ENCODE measurements around the gene CBX3. TPM values are rescaled to one million over a fixed set of nuclear protein-coding genes. Genes with fewer than 3 reads are reported as not detected.
"Not testable (repeated sequence)": the region's sequence is repeated elsewhere in the genome, so short reads cannot be mapped to it uniquely, and the experiment has no call there.

CBX3 gene
- polyA plus RNA-seq, 3 donors from 2014 or later: 86.1 to 121 (median 103) TPM

- DNase-seq: no peak
- peaks cover 0 to 10% (median 3%) of the 10 kb centered on the region in 3 donors for H3K27me3 Mint-ChIP-seq (ENCODE audit: low read depth in 3 of 3)
- peaks cover 17 to 27% of the 10 kb centered on the region in 2 donors for H3K4me1 Mint-ChIP-seq
- H3K36me3 Mint-ChIP-seq: peaks cover 0 to 4% (median 0%) of the 10 kb centered on the region in 3 donors
- no peak overlapping the region for H3K27ac Mint-ChIP-seq
- no peak overlapping the region for H3K4me3 Mint-ChIP-seq
- H3K9me3 Mint-ChIP-seq: peaks cover 0 to 4% (median 0%) of the 10 kb centered on the region in 6 donors
Observed at GRCh38 chr7:26162431-26162830, 39.1 kb upstream of the CBX3 start.

DNA sequence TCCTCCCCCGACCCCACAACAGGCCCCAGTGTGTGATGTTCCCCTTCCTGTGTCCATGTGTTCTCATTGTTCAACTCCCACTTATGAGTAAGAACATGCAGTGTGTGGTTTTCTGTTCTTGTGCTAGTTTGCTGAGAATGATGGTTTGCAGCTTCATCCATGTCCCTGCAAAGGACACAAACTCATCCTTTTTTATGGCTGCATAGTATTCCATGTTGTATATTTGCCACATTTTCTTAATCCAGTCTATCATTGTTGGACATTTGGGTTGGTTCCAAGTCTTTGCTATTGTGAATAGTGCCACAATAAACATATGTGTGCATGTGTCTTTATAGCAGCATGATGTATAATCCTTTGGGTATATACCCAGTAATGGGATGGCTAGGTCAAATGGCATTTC lies 37.7 kb upstream of the CBX3 start:
- H3K27me3 Mint-ChIP-seq (ENCODE audit: low read depth in 3 of 3); H3K9me3 Mint-ChIP-seq; H3K4me3 Mint-ChIP-seq; H3K36me3 Mint-ChIP-seq; DNase-seq: not testable (repeated sequence)
- Mint-ChIP-seq H3K27ac (peak overlapping the region in 1 of 6 donors; percentile 39), H3K4me1 (peaks cover 22 to 26% of the 10 kb centered on the region in 2 donors)

GRCh38 chr7:26165950-26166683 lies 35.4 kb upstream of the CBX3 start:
- peaks cover 0 to 4% (median 0%) of the 10 kb centered on the region in 6 donors for H3K9me3 Mint-ChIP-seq
- peaks cover 17 to 18% of the 10 kb centered on the region in 2 donors for H3K4me1 Mint-ChIP-seq
- peaks cover 0 to 14% (median 7%) of the 10 kb centered on the region in 3 donors for H3K36me3 Mint-ChIP-seq
- H3K4me3 Mint-ChIP-seq: no peak overlapping the region
- peak overlapping the region in 3 of 6 donors; percentile 76 to 90 (median 89) for H3K27ac Mint-ChIP-seq
- peaks cover 0 to 8% (median 3%) of the 10 kb centered on the region in 3 donors for H3K27me3 Mint-ChIP-seq (ENCODE audit: low read depth in 3 of 3)
- DNase-seq: no peak

- H3K9me3 Mint-ChIP-seq: peaks cover 0 to 4% (median 0%) of the 10 kb centered on the region in 6 donors
- H3K36me3 Mint-ChIP-seq: peaks cover 3 to 18% (median 10%) of the 10 kb centered on the region in 3 donors
- H3K27ac Mint-ChIP-seq: peak overlapping the region; percentile 46 to 90 (median 76)
- peak overlapping the region in 2 of 5 donors; percentile 24 to 46 for H3K4me3 Mint-ChIP-seq
- H3K4me1 Mint-ChIP-seq: peaks cover 17 to 18% of the 10 kb centered on the region in 2 donors
- peaks cover 0 to 8% (median 3%) of the 10 kb centered on the region in 3 donors for H3K27me3 Mint-ChIP-seq (ENCODE audit: low read depth in 3 of 3)
- no peak for DNase-seq
Observed at GRCh38 chr7:26166684-26167266, 34.8 kb upstream of the CBX3 start.

DNA sequence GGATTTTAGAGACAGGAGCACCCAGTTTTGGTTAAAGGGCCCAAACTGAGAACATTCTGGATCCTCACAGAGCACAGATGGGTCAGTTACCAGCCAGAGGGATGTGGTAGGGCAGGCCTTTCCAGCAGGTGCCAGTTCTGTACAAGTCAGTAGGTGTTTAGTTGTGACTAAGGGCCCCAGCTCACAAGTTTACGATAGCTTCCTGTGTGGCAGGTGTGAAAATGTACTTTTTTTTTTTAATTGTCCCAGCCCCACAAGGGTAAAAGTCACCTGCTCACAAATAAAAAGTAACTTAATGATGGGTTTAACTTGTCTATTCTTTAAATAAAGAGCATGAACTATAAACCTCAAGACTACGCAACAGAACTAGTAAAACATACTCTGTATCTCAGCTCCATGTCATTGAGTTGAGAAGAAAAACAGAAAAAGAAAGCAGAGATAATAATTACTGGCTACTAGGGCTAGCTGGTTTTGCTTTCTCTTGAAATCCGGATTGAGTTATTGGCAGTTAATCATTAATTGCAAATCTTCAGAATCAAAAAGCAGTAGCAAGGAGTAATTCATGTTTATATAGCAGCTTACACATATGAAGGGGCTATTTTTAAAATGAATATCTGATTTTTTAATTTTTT lies 34.1 kb upstream of the CBX3 start:
- Mint-ChIP-seq H3K4me3 (peak overlapping the region in 4 of 5 donors; percentile 14 to 46 (median 34)), H3K36me3 (peaks cover 6 to 22% (median 11%) of the 10 kb centered on the region in 3 donors), H3K27ac (peak overlapping the region; percentile 46 to 90 (median 76)), H3K9me3 (peaks cover 0 to 4% (median 0%) of the 10 kb centered on the region in 6 donors), H3K4me1 (peaks cover 17 to 18% of the 10 kb centered on the region in 2 donors), H3K27me3 (ENCODE audit: low read depth in 3 of 3) (peaks cover 0 to 8% (median 1%) of the 10 kb centered on the region in 3 donors)
- peak; percentile 57 to 61 (median 59) for DNase-seq

GRCh38 chr7:26168458-26169023 lies 33.0 kb upstream of the CBX3 start:
- H3K4me1 Mint-ChIP-seq: peaks cover 17 to 18% of the 10 kb centered on the region in 2 donors
- H3K36me3 Mint-ChIP-seq: peaks cover 6 to 21% (median 16%) of the 10 kb centered on the region in 3 donors
- peaks cover 0 to 4% (median 0%) of the 10 kb centered on the region in 6 donors for H3K9me3 Mint-ChIP-seq
- H3K4me3 Mint-ChIP-seq: no peak overlapping the region
- peaks cover 0 to 8% (median 1%) of the 10 kb centered on the region in 3 donors for H3K27me3 Mint-ChIP-seq (ENCODE audit: low read depth in 3 of 3)
- peak overlapping the region in 1 of 6 donors; percentile 59 for H3K27ac Mint-ChIP-seq
- no peak for DNase-seq

DNA sequence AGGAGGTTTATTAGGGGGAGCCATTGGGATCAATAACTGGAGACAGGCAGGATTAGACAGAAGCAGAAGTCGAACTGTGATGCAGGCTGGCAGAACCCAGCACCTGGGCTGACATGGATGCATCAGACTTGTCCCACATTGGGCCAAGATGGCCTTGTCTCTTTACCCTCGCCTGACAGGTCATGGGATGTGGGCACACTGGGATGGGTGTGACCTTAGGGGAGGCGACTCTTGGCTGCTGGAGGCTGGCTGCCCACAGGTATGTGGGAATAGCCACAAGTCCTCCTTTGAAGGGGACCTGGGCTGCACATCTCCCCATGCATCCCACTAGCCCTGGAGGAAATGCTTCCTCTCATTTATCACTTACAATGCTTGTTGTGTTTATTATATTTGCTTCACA lies 32.3 kb upstream of the CBX3 start:
- Mint-ChIP-seq H3K4me1 (peaks cover 17 to 18% of the 10 kb centered on the region in 2 donors), H3K4me3 (no peak overlapping the region), H3K9me3 (peaks cover 0 to under 1% (median 0%) of the 10 kb centered on the region in 6 donors), H3K27me3 (ENCODE audit: low read depth in 3 of 3) (peaks cover 0 to 4% (median 0%) of the 10 kb centered on the region in 3 donors), H3K36me3 (peaks cover 12 to 27% (median 23%) of the 10 kb centered on the region in 3 donors), H3K27ac (no peak overlapping the region)
- no peak for DNase-seq

GRCh38 chr7:26170663-26171062 lies 30.9 kb upstream of the CBX3 start:
- H3K36me3 Mint-ChIP-seq: peaks cover 12 to 29% (median 25%) of the 10 kb centered on the region in 3 donors
- H3K27ac Mint-ChIP-seq: no peak overlapping the region
- H3K27me3 Mint-ChIP-seq (ENCODE audit: low read depth in 3 of 3): peaks cover 0 to under 1% (median 0%) of the 10 kb centered on the region in 3 donors
- no peaks in the 10 kb centered on the region for H3K9me3 Mint-ChIP-seq
- peaks cover 17 to 18% of the 10 kb centered on the region in 2 donors for H3K4me1 Mint-ChIP-seq
- no peak overlapping the region for H3K4me3 Mint-ChIP-seq
- DNase-seq: no peak

DNA sequence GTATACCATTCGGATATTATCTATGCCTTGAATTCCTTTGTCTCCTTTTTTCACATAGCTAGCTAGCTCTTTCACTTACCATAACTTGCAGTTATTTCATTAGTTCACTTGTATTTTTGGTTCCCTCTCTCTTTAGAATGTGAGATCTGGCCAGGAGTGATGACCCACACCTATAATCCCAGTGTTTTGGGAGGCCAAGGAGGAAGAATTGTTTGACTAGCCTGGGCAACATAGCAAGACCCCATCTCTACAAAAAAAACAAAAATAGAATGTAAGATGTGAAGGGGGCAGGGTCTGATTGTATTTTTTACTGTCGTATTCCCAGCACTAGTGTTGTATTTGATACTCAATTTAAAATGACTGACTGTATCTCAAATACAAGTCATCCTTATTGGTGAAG lies 29.9 kb upstream of the CBX3 start:
- Mint-ChIP-seq H3K9me3 (no peaks in the 10 kb centered on the region), H3K27ac (peak overlapping the region in 1 of 6 donors; percentile 48), H3K36me3 (peaks cover 12 to 29% (median 25%) of the 10 kb centered on the region in 3 donors), H3K4me1 (peaks cover 13 to 15% of the 10 kb centered on the region in 2 donors), H3K27me3 (ENCODE audit: low read depth in 3 of 3) (no peaks in the 10 kb centered on the region), H3K4me3 (no peak overlapping the region)
- DNase-seq: no peak

DNA sequence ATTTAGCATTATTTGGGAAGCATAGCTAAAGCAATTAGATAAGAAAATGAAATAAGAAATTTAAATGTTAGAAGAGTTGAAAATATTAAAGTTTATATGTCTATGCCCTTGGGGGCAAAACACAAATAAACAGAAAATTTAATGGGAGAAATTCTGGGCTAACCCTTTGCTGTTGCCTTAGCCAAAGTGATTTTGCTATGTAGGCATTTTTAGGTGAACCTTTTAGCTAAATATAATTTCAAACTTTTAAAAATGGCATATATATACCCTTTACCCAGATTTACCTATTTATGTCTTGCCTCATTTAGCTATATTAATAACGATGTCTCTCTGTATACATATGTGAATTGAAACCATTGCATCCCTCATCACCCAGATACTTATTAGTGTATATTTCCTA lies 29.5 kb upstream of the CBX3 start:
- Mint-ChIP-seq H3K27me3 (ENCODE audit: low read depth in 3 of 3) (no peaks in the 10 kb centered on the region), H3K4me1 (peaks cover 9 to 11% of the 10 kb centered on the region in 2 donors), H3K9me3 (no peaks in the 10 kb centered on the region), H3K27ac (no peak overlapping the region), H3K4me3 (no peak overlapping the region), H3K36me3 (peaks cover 12 to 29% (median 25%) of the 10 kb centered on the region in 3 donors)
- DNase-seq: no peak

GRCh38 chr7:26175903-26176302 lies 25.6 kb upstream of the CBX3 start:
- H3K27ac Mint-ChIP-seq; H3K4me3 Mint-ChIP-seq; DNase-seq; H3K9me3 Mint-ChIP-seq; H3K27me3 Mint-ChIP-seq (ENCODE audit: low read depth in 3 of 3): not testable (repeated sequence)
- peaks cover 12 to 21% (median 19%) of the 10 kb centered on the region in 3 donors for H3K36me3 Mint-ChIP-seq
- peaks cover 27 to 34% of the 10 kb centered on the region in 2 donors for H3K4me1 Mint-ChIP-seq

DNA sequence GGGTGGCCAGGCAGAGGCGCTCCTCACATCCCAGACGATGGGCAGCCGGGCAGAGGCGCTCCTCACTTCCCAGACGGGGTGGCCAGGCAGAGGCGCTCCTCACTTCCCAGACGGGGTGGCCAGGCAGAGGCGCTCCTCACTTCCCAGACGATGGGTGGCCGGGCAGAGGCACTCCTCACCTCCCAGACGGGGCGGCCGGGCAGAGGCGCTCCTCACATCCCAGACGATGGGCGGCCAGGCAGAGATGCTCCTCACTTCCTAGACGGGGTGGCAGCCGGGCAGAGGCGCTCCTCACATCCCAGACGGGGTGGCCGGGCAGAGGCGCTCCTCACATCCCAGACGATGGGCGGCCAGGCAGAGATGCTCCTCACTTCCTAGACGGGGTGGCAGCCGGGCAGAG lies 24.8 kb upstream of the CBX3 start:
- not testable (repeated sequence) for H3K27ac Mint-ChIP-seq; H3K9me3 Mint-ChIP-seq; H3K27me3 Mint-ChIP-seq (ENCODE audit: low read depth in 3 of 3); H3K4me3 Mint-ChIP-seq; DNase-seq
- Mint-ChIP-seq H3K36me3 (peaks cover 10 to 16% (median 16%) of the 10 kb centered on the region in 3 donors), H3K4me1 (peaks cover 33 to 42% of the 10 kb centered on the region in 2 donors)

- H3K27me3 Mint-ChIP-seq (ENCODE audit: low read depth in 3 of 3): not testable (repeated sequence)
Observed at GRCh38 chr7:26177269-26177668, 24.3 kb upstream of the CBX3 start.

More at GRCh38 chr7:26177269-26177668, 24.3 kb upstream of the CBX3 start:
- H3K36me3 Mint-ChIP-seq: peaks cover 8 to 15% (median 13%) of the 10 kb centered on the region in 3 donors
- H3K4me1 Mint-ChIP-seq: peaks cover 39 to 48% of the 10 kb centered on the region in 2 donors
- H3K9me3 Mint-ChIP-seq, DNase-seq, H3K4me3 Mint-ChIP-seq, H3K27ac Mint-ChIP-seq: not testable (repeated sequence)

Data from immature natural killer cell (primary cell).